ENCODE measurements around the gene SPSB2. TPM values are rescaled to one million over a fixed set of nuclear protein-coding genes. Genes with fewer than 3 reads are reported as not detected.

SPSB2 gene
- total RNA-seq: 10 to 100 TPM; 34.6 to 36.5 TPM
- 6.8 TPM for polyA plus RNA-seq (2013, experiment 1 of 2)
- 7.6 TPM for polyA plus RNA-seq (2013, experiment 2 of 2)
- long read RNA-seq, experiment 1, partial matches to known transcripts: 19 of 24 reads
- long read RNA-seq, experiment 1, other reads (novel, unspliced or antisense): 0 of 24 reads
- long read RNA-seq, experiment 2, transcript SPSB2-205 (3 exons, 1,236 nt): major isoform, 5 of 27 reads
- long read RNA-seq, experiment 2, partial matches to known transcripts: 21 of 27 reads
- long read RNA-seq, experiment 2, other reads (novel, unspliced or antisense): 1 of 27 reads
- long read RNA-seq, experiment 3, transcript SPSB2-203 (2 exons, 1,496 nt): minor isoform, 5 of 86 reads
- long read RNA-seq, experiment 3, transcript SPSB2-205 (3 exons, 1,236 nt): major isoform, 36 of 86 reads
- long read RNA-seq, experiment 3, partial matches to known transcripts: 34 of 86 reads
- long read RNA-seq, experiment 3, other reads (novel, unspliced or antisense): 11 of 86 reads
- long read RNA-seq, experiment 4, transcript SPSB2-205 (3 exons, 1,236 nt): major isoform, 26 of 89 reads
- long read RNA-seq, experiment 4, partial matches to known transcripts: 58 of 89 reads
- long read RNA-seq, experiment 4, other reads (novel, unspliced or antisense): 5 of 89 reads

- peak; percentile 11 for TF ChIP-seq CTCF (conservative IDR thresholded peaks at IDR 0.05)
- no peaks in the 10 kb centered on the region for H3K27me3 ChIP-seq (ENCODE audit: control insufficient read depth, insufficient read depth, low read length, poor library complexity, severe bottlenecking)
- Mint-ChIP-seq H3K36me3 (ENCODE audit: low read depth) (peaks cover 44% of the 10 kb centered on the region), H3K4me1 (peaks cover 43% of the 10 kb centered on the region), H3K4me3 (peak within 1 kb of the TSS; percentile 97), H3K9me3 (no peaks in the 10 kb centered on the region), H3K27me3 (ENCODE audit: insufficient read depth) (no peaks in the 10 kb centered on the region), H3K27ac (peak within 1 kb of the TSS; percentile 95)
- H3K4me3 ChIP-seq (ENCODE audit: low read length): peak within 1 kb of the TSS; percentile 88
- peak within 1 kb of the TSS; percentile 85 for H3K9ac ChIP-seq (ENCODE audit: extremely low read depth, low read length, poor library complexity, severe bottlenecking)
- WGBS, 2 experiments (ENCODE audit: insufficient coverage in 1 of 2, insufficient read length in 1 of 2): 1 to 4% methylated on average over 23 to 66 of the region's 66 CpGs
- peaks cover 33% of the 10 kb centered on the region for H3K36me3 ChIP-seq (ENCODE audit: control insufficient read depth, insufficient read depth, low read length)
- peak; percentile 100 for DNase-seq
- no peaks in the 10 kb centered on the region for H3K9me3 ChIP-seq (ENCODE audit: control insufficient read depth, low read length)
- peaks cover 8% of the 10 kb centered on the region for H3K4me1 ChIP-seq (ENCODE audit: control insufficient read depth, insufficient read depth, low read length)
- peak within 1 kb of the TSS; percentile 32 for H3K27ac ChIP-seq (ENCODE audit: low read depth, low read length)
Observed at GRCh38 chr12:6873094-6874014, at the start of gene SPSB2. Gene SPSB2, minus strand, starts transcription at chr12:6873303. Its CDS starts 402 bp downstream, at chr12:6872901.

GRCh38 chr12:6921996-6922946, 49.2 kb upstream of the SPSB2 start:
- Histone ChIP-seq H3K27ac (ENCODE audit: low read depth, low read length) (no peak overlapping the region), H3K27me3 (ENCODE audit: control insufficient read depth, insufficient read depth, low read length, poor library complexity, severe bottlenecking) (no peaks in the 10 kb centered on the region), H3K9ac (ENCODE audit: extremely low read depth, low read length, poor library complexity, severe bottlenecking) (no peak overlapping the region), H3K4me3 (ENCODE audit: low read length) (no peak overlapping the region), H3K4me1 (ENCODE audit: control insufficient read depth, insufficient read depth, low read length) (peaks cover 6% of the 10 kb centered on the region), H3K36me3 (ENCODE audit: control insufficient read depth, insufficient read depth, low read length) (peaks cover 6% of the 10 kb centered on the region), H3K9me3 (ENCODE audit: control insufficient read depth, low read length) (no peaks in the 10 kb centered on the region)
- Mint-ChIP-seq H3K4me1 (peaks cover 39% of the 10 kb centered on the region), H3K27me3 (ENCODE audit: insufficient read depth) (no peaks in the 10 kb centered on the region), H3K4me3 (no peak overlapping the region), H3K27ac (peak overlapping the region; percentile 10), H3K9me3 (no peaks in the 10 kb centered on the region), H3K36me3 (ENCODE audit: low read depth) (peaks cover 29% of the 10 kb centered on the region)
- 91 to 93% methylated on average over 8 to 9 of the region's 9 CpGs for WGBS, 2 experiments (ENCODE audit: insufficient coverage in 1 of 2, insufficient read length in 1 of 2)
- peak; percentile 30 for TF ChIP-seq CTCF (conservative IDR thresholded peaks at IDR 0.05)
- no peak for DNase-seq

All from endodermal cell (in vitro differentiated cells).